Suprapubic skin (tissue), 4 donors: ENCODE measurements around the gene SPTBN1. TPM values are rescaled to one million over a fixed set of nuclear protein-coding genes. Genes with fewer than 3 reads are reported as not detected.

Experiments used
- DNase-seq, 2 donors: peaks; one replicate each; pipeline ENCODE4 v3.0.0-alpha.2; 2019; ENCODE audit warnings: low spot score in 2 of 2
- H3K27ac ChIP-seq: fragments of 200-600 bp; sonication (generic); one replicate; pipeline ENCODE4 v1.5.1; 2019
- H3K27me3 ChIP-seq: fragments of 200-600 bp; sonication (generic); one replicate; pipeline ENCODE4 v1.5.1; 2019
- H3K36me3 ChIP-seq: fragments of 200-600 bp; sonication (generic); one replicate; pipeline ENCODE4 v1.5.1; 2019
- H3K4me1 ChIP-seq: fragments of 200-600 bp; sonication (generic); one replicate; pipeline ENCODE4 v1.5.1; 2019
- H3K4me3 ChIP-seq: fragments of 200-600 bp; sonication (generic); one replicate; pipeline ENCODE4 v1.5.1; 2019; ENCODE audit warnings: mild to moderate bottlenecking
- H3K9me3 ChIP-seq: fragments of 200-600 bp; sonication (generic); one replicate; pipeline ENCODE4 v1.5.1; 2019
- CTCF ChIP-seq, 2 donors: fragments of 200-600 bp in 1 of 2; fragments of 450-650 bp in 1 of 2; sonication (generic) in 1 of 2; IDR thresholded peaks; one replicate each; pipeline ENCODE4 v1.5.1; 2016 to 2019; ENCODE audit warnings: antibody characterized with exemption in 2 of 2, mild to moderate bottlenecking in 1 of 2, moderate library complexity in 1 of 2
- EP300 ChIP-seq: sonication (generic); formaldehyde crosslinking; IDR thresholded peaks from one replicate; pipeline ENCODE4 v1.6.1; 2017; ENCODE audit warnings: antibody characterized with exemption
- POLR2A ChIP-seq, 2 donors: fragments of 450-650 bp; IDR thresholded peaks; one replicate each; pipeline ENCODE4 v1.6.1; 2017; ENCODE audit warnings: antibody characterized with exemption in 2 of 2, mild to moderate bottlenecking in 2 of 2, moderate library complexity in 2 of 2
- POLR2AphosphoS5 ChIP-seq, 3 donors: sonication (generic); formaldehyde crosslinking; IDR thresholded peaks; one replicate each; pipeline ENCODE4 v1.6.1; 2017; ENCODE audit warnings: antibody characterized with exemption in 3 of 3
- WGBS: methylation state at CpG from one replicate; pipeline ENCODE4 v1.1.5; 2018; 5-methylcytosine and 5-hydroxymethylcytosine counted together
- total RNA-seq, 4 donors: library from RNA; depleted of rRNA; stranded (reverse); fragments of >200 nt; gene quantifications; one replicate each; pipeline ENCODE4 v1.1.0, GENCODE V29; 2016

The SPTBN1 gene
- total RNA-seq, 4 donors from 2014 or later, result 173 to 250 (median 203) TPM

- no peak for DNase-seq
- peaks cover 75% of the 10 kb centered on the region for H3K4me1 ChIP-seq
- TF ChIP-seq CTCF (IDR thresholded peaks at IDR 0.05) (no peak), POLR2A (IDR thresholded peaks at IDR 0.05) (no peak), EP300 (no peak), POLR2AphosphoS5 (IDR thresholded peaks at IDR 0.05) (no peak)
- no peaks in the 10 kb centered on the region for H3K9me3 ChIP-seq
- 54% methylated on average over 6 of the region's 6 CpGs for WGBS
- no peaks in the 10 kb centered on the region for H3K27me3 ChIP-seq
- H3K36me3 ChIP-seq, result no peaks in the 10 kb centered on the region
- H3K4me3 ChIP-seq, result no peak overlapping the region
- peak overlapping the region; percentile 47 for H3K27ac ChIP-seq
Observed at GRCh38 chr2:54579682-54580620, 123.8 kb downstream of the SPTBN1 start.

GRCh38 chr2:54581326-54582039 is 125.4 kb downstream of the SPTBN1 start:
- WGBS, result 73% methylated on average over 7 of the region's 7 CpGs
- DNase-seq, result no peak
- H3K4me1 ChIP-seq, result peaks cover 76% of the 10 kb centered on the region
- no peaks in the 10 kb centered on the region for H3K36me3 ChIP-seq
- no peak overlapping the region for H3K27ac ChIP-seq
- H3K4me3 ChIP-seq, result no peak overlapping the region
- TF ChIP-seq CTCF (IDR thresholded peaks at IDR 0.05), result no peak
- TF ChIP-seq POLR2AphosphoS5 (IDR thresholded peaks at IDR 0.05), result no peak
- no peak for TF ChIP-seq EP300
- no peak for TF ChIP-seq POLR2A (IDR thresholded peaks at IDR 0.05)
- no peaks in the 10 kb centered on the region for H3K27me3 ChIP-seq
- no peaks in the 10 kb centered on the region for H3K9me3 ChIP-seq

- Histone ChIP-seq H3K9me3 (no peaks in the 10 kb centered on the region), H3K4me1 (peaks cover 72% of the 10 kb centered on the region), H3K27ac (no peak overlapping the region), H3K27me3 (no peaks in the 10 kb centered on the region), H3K36me3 (no peaks in the 10 kb centered on the region), H3K4me3 (no peak overlapping the region)
- no peak for DNase-seq
- TF ChIP-seq POLR2AphosphoS5 (IDR thresholded peaks at IDR 0.05) (no peak), EP300 (no peak), POLR2A (IDR thresholded peaks at IDR 0.05) (no peak), CTCF (IDR thresholded peaks at IDR 0.05) (no peak)
- 93% methylated on average over 5 of the region's 5 CpGs for WGBS
Observed at GRCh38 chr2:54582987-54583386, 126.9 kb downstream of the SPTBN1 start.

GRCh38 chr2:54584598-54584997 is 128.5 kb downstream of the SPTBN1 start:
- WGBS, result 74% methylated on average over 1 of the region's 1 CpG
- no peak for DNase-seq
- no peak overlapping the region for H3K27ac ChIP-seq
- no peak for TF ChIP-seq POLR2AphosphoS5 (IDR thresholded peaks at IDR 0.05)
- no peak for TF ChIP-seq EP300
- no peak for TF ChIP-seq POLR2A (IDR thresholded peaks at IDR 0.05)
- TF ChIP-seq CTCF (IDR thresholded peaks at IDR 0.05), result no peak
- no peaks in the 10 kb centered on the region for H3K27me3 ChIP-seq
- H3K36me3 ChIP-seq, result no peaks in the 10 kb centered on the region
- no peaks in the 10 kb centered on the region for H3K9me3 ChIP-seq
- H3K4me1 ChIP-seq, result peaks cover 71% of the 10 kb centered on the region
- no peak overlapping the region for H3K4me3 ChIP-seq

GRCh38 chr2:54585136-54585733 is 129.1 kb downstream of the SPTBN1 start:
- TF ChIP-seq POLR2A (IDR thresholded peaks at IDR 0.05), result no peak
- no peak for TF ChIP-seq EP300
- no peak for TF ChIP-seq POLR2AphosphoS5 (IDR thresholded peaks at IDR 0.05)
- no peak for TF ChIP-seq CTCF (IDR thresholded peaks at IDR 0.05)
- Histone ChIP-seq H3K4me1 (peaks cover 72% of the 10 kb centered on the region), H3K27me3 (no peaks in the 10 kb centered on the region), H3K36me3 (no peaks in the 10 kb centered on the region), H3K9me3 (no peaks in the 10 kb centered on the region), H3K4me3 (no peak overlapping the region), H3K27ac (peak overlapping the region; percentile 24)
- DNase-seq, result no peak
